H9 (cell line): ENCODE measurements around the gene PRICKLE3. TPM values are rescaled to one million over a fixed set of nuclear protein-coding genes. Genes with fewer than 3 reads are reported as not detected.

ENCODE experiments used
- DNase-seq: peaks from one replicate; pipeline ENCODE4 v3.0.0-alpha.2; 2017
- H2AFZ ChIP-seq: one replicate; pipeline ENCODE4 v1.6.1; 2013; ENCODE audit warnings: mild to moderate bottlenecking, low read length, control low read depth, moderate library complexity
- H2AK5ac ChIP-seq: 2 replicates; pipeline ENCODE4 v1.6.1; 2013; ENCODE audit warnings: low read length, control low read depth, mixed read lengths; ENCODE audit not compliant: insufficient read length
- H2BK120ac ChIP-seq: one replicate; pipeline ENCODE4 v1.6.1; 2013; ENCODE audit warnings: low read depth, mild to moderate bottlenecking, low read length, control low read depth, inconsistent platforms; ENCODE audit not compliant: poor library complexity, severe bottlenecking
- H2BK12ac ChIP-seq: 2 replicates; pipeline ENCODE4 v1.6.1; 2013; ENCODE audit warnings: low read length, control low read depth, mixed read lengths, low read depth; ENCODE audit not compliant: insufficient read length
- H2BK15ac ChIP-seq: 2 replicates; pipeline ENCODE4 v1.6.1; 2013; ENCODE audit warnings: low read depth, low read length, control low read depth
- H2BK20ac ChIP-seq: one replicate; pipeline ENCODE4 v1.6.1; 2013; ENCODE audit warnings: low read depth, mild to moderate bottlenecking, low read length, control low read depth, inconsistent platforms; ENCODE audit not compliant: poor library complexity, severe bottlenecking
- H2BK5ac ChIP-seq: 2 replicates; pipeline ENCODE4 v1.6.1; 2013; ENCODE audit warnings: low read length, control low read depth, mixed read lengths; ENCODE audit not compliant: insufficient read length
- H3K14ac ChIP-seq: 2 replicates; pipeline ENCODE4 v1.6.1; 2013; ENCODE audit warnings: low read length, control low read depth; ENCODE audit not compliant: insufficient read depth
- H3K18ac ChIP-seq: 2 replicates; pipeline ENCODE4 v1.6.1; 2013; ENCODE audit warnings: low read depth, mild to moderate bottlenecking, mixed read lengths, low read length, control low read depth; ENCODE audit not compliant: insufficient read length
- H3K23ac ChIP-seq: 2 replicates; pipeline ENCODE4 v1.6.1; 2013; ENCODE audit warnings: low read length, control low read depth, mixed read lengths, low read depth; ENCODE audit not compliant: insufficient read length
- H3K23me2 ChIP-seq: 2 replicates; pipeline ENCODE4 v1.6.1; 2013; ENCODE audit warnings: low read depth, mild to moderate bottlenecking, mixed read lengths, low read length, control low read depth; ENCODE audit not compliant: insufficient read length, poor library complexity, severe bottlenecking
- H3K27ac ChIP-seq: 2 replicates; pipeline ENCODE4 v1.5.1; 2013; ENCODE audit warnings: low read length, control low read depth, mixed read lengths, low read depth; ENCODE audit not compliant: insufficient read length
- H3K27me3 ChIP-seq: 2 replicates; pipeline ENCODE4 v1.6.1; 2013; ENCODE audit warnings: low read length, control low read depth, inconsistent platforms; ENCODE audit not compliant: insufficient read depth
- H3K4ac ChIP-seq: 2 replicates; pipeline ENCODE4 v1.6.1; 2013; ENCODE audit warnings: low read depth, mild to moderate bottlenecking, control low read depth, inconsistent platforms, low read length, moderate library complexity
- H3K4me1 ChIP-seq: 2 replicates; pipeline ENCODE4 v1.6.1; 2013; ENCODE audit warnings: low read length, control low read depth, inconsistent platforms; ENCODE audit not compliant: insufficient read depth
- H3K4me2 ChIP-seq: 2 replicates; pipeline ENCODE4 v1.6.1; 2013; ENCODE audit warnings: low read length, control low read depth, mixed read lengths; ENCODE audit not compliant: insufficient read length, insufficient read depth
- H3K56ac ChIP-seq: 2 replicates; pipeline ENCODE4 v1.6.1; 2013; ENCODE audit warnings: low read depth, mild to moderate bottlenecking, mixed read lengths, low read length, control low read depth; ENCODE audit not compliant: insufficient read length
- H3K79me1 ChIP-seq: 2 replicates; pipeline ENCODE4 v1.6.1; 2013; ENCODE audit warnings: low read depth, mild to moderate bottlenecking, moderate library complexity, low read length, control low read depth, inconsistent platforms; ENCODE audit not compliant: insufficient read depth, poor library complexity, severe bottlenecking
- H3K79me2 ChIP-seq: 2 replicates; pipeline ENCODE4 v1.6.1; 2013; ENCODE audit warnings: low read length, control low read depth, inconsistent platforms; ENCODE audit not compliant: insufficient read depth
- H3K9ac ChIP-seq: 2 replicates; pipeline ENCODE4 v1.6.1; 2013; ENCODE audit warnings: low read length, control low read depth, mixed read lengths; ENCODE audit not compliant: insufficient read length; ENCODE audit errors: extremely low read depth
- H3K9me3 ChIP-seq: one replicate; pipeline ENCODE4 v1.6.1; 2013; ENCODE audit warnings: low read depth, low read length, inconsistent platforms; ENCODE audit not compliant: control insufficient read depth
- H3T11ph ChIP-seq: one replicate; pipeline ENCODE4 v1.6.1; 2013; ENCODE audit warnings: mild to moderate bottlenecking, low read length, control low read depth, inconsistent platforms
- H4K20me1 ChIP-seq: one replicate; pipeline ENCODE4 v1.6.1; 2013; ENCODE audit not compliant: control insufficient read depth, insufficient read length, insufficient read depth
- H4K5ac ChIP-seq: 2 replicates; pipeline ENCODE4 v1.6.1; 2013; ENCODE audit warnings: low read depth, mild to moderate bottlenecking, mixed read lengths, low read length, control low read depth; ENCODE audit not compliant: insufficient read length
- H4K8ac ChIP-seq: replicated peaks from 2 replicates; pipeline ENCODE4 v1.6.1; 2013; ENCODE audit warnings: low read length, control low read depth, mixed read lengths, low read depth; ENCODE audit not compliant: insufficient read length
- H4K91ac ChIP-seq: 2 replicates; pipeline ENCODE4 v1.6.1; 2013; ENCODE audit warnings: low read depth, mild to moderate bottlenecking, moderate library complexity, mixed read lengths, low read length, control low read depth; ENCODE audit not compliant: insufficient read length
- H3K27ac Mint-ChIP-seq, 3 experiments: 2 replicates in 2 of 3; 3 replicates in 1 of 3; pipeline ENCODE4 v1.8.0; 2020 to 2021; ENCODE audit warnings: mixed read lengths in 3 of 3, mild to moderate bottlenecking in 1 of 3, moderate library complexity in 1 of 3
- H3K27me3 Mint-ChIP-seq: 2 replicates; pipeline ENCODE4 v1.8.0; 2021; ENCODE audit warnings: low read depth, mild to moderate bottlenecking, moderate library complexity, mixed read lengths
- H3K36me3 Mint-ChIP-seq, 3 experiments: 2 replicates in 2 of 3; 3 replicates in 1 of 3; pipeline ENCODE4 v1.8.0; 2020 to 2021; ENCODE audit warnings: low read depth in 3 of 3, mixed read lengths in 3 of 3; ENCODE audit not compliant: insufficient read depth in 1 of 3
- H3K4me1 Mint-ChIP-seq, 2 experiments: 2 replicates each; pipeline ENCODE4 v1.8.0; 2020; ENCODE audit warnings: mixed read lengths in 2 of 2
- H3K4me3 Mint-ChIP-seq, 2 experiments: 2 replicates in 1 of 2; 3 replicates in 1 of 2; pipeline ENCODE4 v1.8.0; 2020 to 2021; ENCODE audit warnings: mild to moderate bottlenecking in 2 of 2, mixed read lengths in 2 of 2, moderate library complexity in 1 of 2
- H3K9me3 Mint-ChIP-seq, 2 experiments: 2 replicates in 1 of 2; 3 replicates in 1 of 2; pipeline ENCODE4 v1.8.0; 2020; ENCODE audit warnings: mild to moderate bottlenecking in 2 of 2, mixed read lengths in 2 of 2, moderate library complexity in 1 of 2
- CTCF ChIP-seq: fragments of 200-600 bp; sonication (generic); conservative IDR thresholded peaks from 3 replicates; pipeline ENCODE4 v1.8.0; 2021; ENCODE audit warnings: antibody characterized with exemption, mild to moderate bottlenecking
- WGBS: extraction: QIAGEN DNeasy Blood & Tissue Kit; methylation state at CpG from one replicate; pipeline ENCODE4 v1.1.7; 2013; ENCODE audit warnings: missing lambda C conversion rate, low lambda C conversion rate, mixed read lengths; ENCODE audit not compliant: insufficient read length; ENCODE audit errors: extremely low coverage; 5-methylcytosine and 5-hydroxymethylcytosine counted together
- total RNA-seq: library from RNA; stranded (reverse); gene quantifications from 2 replicates; pipeline ENCODE4 v1.2.1, GENCODE V29; 2021

PRICKLE3 gene
- total RNA-seq, 1 experiment from 2014 or later: 9.7 TPM

GRCh38 chrX:49177873-49178480, 8.2 kb downstream of the PRICKLE3 start:
- Histone ChIP-seq H3K79me2 (no peaks in the 10 kb centered on the region), H2BK15ac (no peak overlapping the region), H3K23me2 (no peaks in the 10 kb centered on the region), H3K18ac (no peak overlapping the region), H3K9ac (no peak overlapping the region), H3K9me3 (peaks cover 29% of the 10 kb centered on the region), H2AK5ac (no peak overlapping the region), H3K14ac (no peak overlapping the region), H4K8ac (no peak overlapping the region), H4K20me1 (no peaks in the 10 kb centered on the region), H3K27ac (no peak overlapping the region), H3K4me1 (no peaks in the 10 kb centered on the region), H2BK12ac (no peak overlapping the region), H2BK120ac (no peak overlapping the region), H3K4ac (no peak overlapping the region), H2BK20ac (no peak overlapping the region), H3K27me3 (no peaks in the 10 kb centered on the region), H3K4me2 (no peak overlapping the region), H3T11ph (no peak overlapping the region), H3K56ac (no peak overlapping the region), H4K91ac (no peak overlapping the region), H3K23ac (no peak overlapping the region), H4K5ac (no peak overlapping the region), H2BK5ac (no peak overlapping the region), H2AFZ (no peak overlapping the region), H3K79me1 (no peaks in the 10 kb centered on the region)
- Mint-ChIP-seq H3K9me3 (peaks cover 71 to 75% of the 10 kb centered on the region in 2 experiments), H3K4me3 (no peak overlapping the region), H3K4me1 (peaks cover 0 to 12% of the 10 kb centered on the region in 2 experiments; a peak in 2 of 4 replicates), H3K27ac (no peak overlapping the region), H3K27me3 (peaks cover 3% of the 10 kb centered on the region), H3K36me3 (peaks cover 34 to 64% (median 57%) of the 10 kb centered on the region in 3 experiments)
- TF ChIP-seq CTCF: no peak
- no peak for DNase-seq
- WGBS: no CpG with 5 or more reads among the region's 23 CpGs
